ENCODE measurements around the gene OLIG1.

GRCh38 chr21:33069243-33069642, 698 bp upstream of the OLIG1 start:
- TF ChIP-seq POLR2A (IDR thresholded peaks at IDR 0.05) (no peak), CTCF (IDR thresholded peaks at IDR 0.05) (no peak)
